ENCODE results near the gene PIK3AP1. TPM values are rescaled to one million over a fixed set of nuclear protein-coding genes. Genes with fewer than 3 reads are reported as not detected.

PIK3AP1 gene
- total RNA-seq, 1 experiment from 2014 or later, result 1.7 TPM

DNA sequence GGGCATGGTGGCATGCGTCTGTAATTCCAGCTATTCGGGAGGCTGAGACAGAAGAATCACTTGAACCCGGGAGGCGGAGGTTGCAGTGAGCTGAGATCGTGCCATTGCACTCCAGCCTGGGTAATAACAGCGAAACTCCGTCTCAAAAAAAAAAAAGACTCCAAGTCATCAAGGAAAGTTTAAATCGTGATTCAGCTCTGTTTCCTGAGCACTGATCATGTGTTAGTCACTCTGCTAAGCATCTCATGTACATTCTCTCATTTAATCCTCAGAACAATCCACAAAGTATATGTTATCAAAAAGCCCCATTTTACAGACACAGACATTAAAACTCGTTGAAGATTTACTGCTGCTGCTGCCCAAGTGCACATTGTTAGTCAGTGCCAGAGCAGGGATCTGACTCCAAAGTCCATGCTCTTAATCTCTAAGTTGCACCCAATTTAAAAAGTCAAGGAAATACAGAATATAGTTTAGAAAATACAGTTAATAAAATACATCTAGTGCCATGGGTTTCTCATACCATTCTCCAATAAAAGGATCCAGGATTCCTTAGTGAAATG, 6.2 kb downstream of the PIK3AP1 start:
- no peak for DNase-seq

More for the DNA sequence above, 6.2 kb downstream of the PIK3AP1 start:
- no peak overlapping the region for H3K9ac ChIP-seq (ENCODE audit: extremely low read depth, insufficient read length, low read length)
- Mint-ChIP-seq H3K36me3 (ENCODE audit: insufficient read depth in 1 of 3, low read depth in 3 of 3) (no peaks in the 10 kb centered on the region; a peak in 2 of 7 replicates), H3K27me3 (ENCODE audit: low read depth) (no peaks in the 10 kb centered on the region; the same call in 1 of the 2 replicates), H3K4me1 (0 out of 4 replicates have a peak, but pooled peaks cover 0 to 1% of the 10 kb centered on the region in 2 experiments), H3K27ac (peak overlapping the region in 1 of 3 experiments; percentile 28; a peak in 1 of 7 replicates), H3K4me3 (no peak overlapping the region), H3K9me3 (no peaks in the 10 kb centered on the region; a peak in 1 of 5 replicates)
- H3K18ac ChIP-seq (ENCODE audit: insufficient read length, low read depth, low read length), result no peak overlapping the region
- H2AFZ ChIP-seq (ENCODE audit: low read length), result no peak overlapping the region
- no peak overlapping the region for H3K23ac ChIP-seq (ENCODE audit: insufficient read length, low read depth, low read length)
- H2BK12ac ChIP-seq (ENCODE audit: insufficient read length, low read depth, low read length), result no peak overlapping the region
- WGBS (ENCODE audit: extremely low coverage, insufficient read length, low lambda C conversion rate), result no CpG with 5 or more reads among the region's 9 CpGs
- no peak overlapping the region for H2BK120ac ChIP-seq (ENCODE audit: low read depth, low read length, poor library complexity, severe bottlenecking)
- no peaks in the 10 kb centered on the region for H3K27me3 ChIP-seq (ENCODE audit: insufficient read depth, low read length)
- no peak overlapping the region for H4K91ac ChIP-seq (ENCODE audit: insufficient read length, low read depth, low read length)
- H3K9me3 ChIP-seq (ENCODE audit: control insufficient read depth, low read depth, low read length), result no peaks in the 10 kb centered on the region
- no peak overlapping the region for H2BK20ac ChIP-seq (ENCODE audit: low read depth, low read length, poor library complexity, severe bottlenecking)
- no peaks in the 10 kb centered on the region for H3K4me1 ChIP-seq (ENCODE audit: insufficient read depth, low read length)
- H3K23me2 ChIP-seq (ENCODE audit: insufficient read length, low read depth, low read length, poor library complexity, severe bottlenecking), result no peaks in the 10 kb centered on the region
- H4K8ac ChIP-seq (replicated peaks; ENCODE audit: insufficient read length, low read depth, low read length), result no peak overlapping the region
- no peak overlapping the region for H4K5ac ChIP-seq (ENCODE audit: insufficient read length, low read depth, low read length)
- H3K4me2 ChIP-seq (ENCODE audit: insufficient read depth, insufficient read length, low read length), result no peak overlapping the region
- H3T11ph ChIP-seq (ENCODE audit: low read length), result no peak overlapping the region
- H2AK5ac ChIP-seq (ENCODE audit: insufficient read length, low read length), result no peak overlapping the region
- H3K27ac ChIP-seq (ENCODE audit: insufficient read length, low read depth, low read length), result no peak overlapping the region
- no peaks in the 10 kb centered on the region for H3K79me2 ChIP-seq (ENCODE audit: insufficient read depth, low read length)
- H3K79me1 ChIP-seq (ENCODE audit: insufficient read depth, low read depth, low read length, poor library complexity, severe bottlenecking), result peaks cover 2% of the 10 kb centered on the region
- H2BK5ac ChIP-seq (ENCODE audit: insufficient read length, low read length), result no peak overlapping the region
- TF ChIP-seq CTCF (conservative IDR thresholded peaks at IDR 0.05), result no peak
- no peak overlapping the region for H3K56ac ChIP-seq (ENCODE audit: insufficient read length, low read depth, low read length)
- no peak overlapping the region for H3K14ac ChIP-seq (ENCODE audit: insufficient read depth, low read length)
- no peak overlapping the region for H2BK15ac ChIP-seq (ENCODE audit: low read depth, low read length)
- H4K20me1 ChIP-seq (ENCODE audit: control insufficient read depth, insufficient read depth, insufficient read length), result no peaks in the 10 kb centered on the region
- H3K4ac ChIP-seq (ENCODE audit: low read depth, low read length), result no peak overlapping the region

Measured in H9 (cell line).